ENCODE data around the gene ZNF496.
"Not testable (repeated sequence)": the region's sequence is repeated elsewhere in the genome, so short reads cannot be mapped to it uniquely, and the experiment has no call there.

The ZNF496 gene

GRCh38 chr1:247273013-247273412 is 58.7 kb downstream of the ZNF496 start:
- DNase-seq (ENCODE audit: extremely low spot score) = no peak
- CTCF ChIA-PET = no interaction called here
- no peak for TF ChIP-seq SUZ12 (IDR thresholded peaks at IDR 0.05)
- no peak for TF ChIP-seq FOXM1 (IDR thresholded peaks at IDR 0.05; ENCODE audit: borderline replicate concordance)
- no peak for TF ChIP-seq HDGF (IDR thresholded peaks at IDR 0.05; ENCODE audit: borderline replicate concordance)
- no peak for TF ChIP-seq SP1 (IDR thresholded peaks at IDR 0.05)
- TF ChIP-seq ZNF384 (IDR thresholded peaks at IDR 0.05) = no peak
- no peak for TF ChIP-seq PKNOX1 (IDR thresholded peaks at IDR 0.05)
- no peak for TF ChIP-seq CTBP1 (IDR thresholded peaks at IDR 0.05; ENCODE audit: borderline replicate concordance)
- TF ChIP-seq LEF1 (IDR thresholded peaks at IDR 0.05; ENCODE audit: borderline replicate concordance) = no peak
- no peak for TF ChIP-seq ARNT (IDR thresholded peaks at IDR 0.05)
- TF ChIP-seq L3MBTL2 (conservative IDR thresholded peaks at IDR 0.05) = no peak
- TF ChIP-seq NFRKB (IDR thresholded peaks at IDR 0.05) = no peak
- no peak for TF ChIP-seq FOXK2 (IDR thresholded peaks at IDR 0.05)
- TF ChIP-seq TARDBP (IDR thresholded peaks at IDR 0.05) = no peak
- TF ChIP-seq ELF4 (IDR thresholded peaks at IDR 0.05) = no peak
- TF ChIP-seq FOXA1 (IDR thresholded peaks at IDR 0.05) = no peak
- no peak for TF ChIP-seq BHLHE40 (IDR thresholded peaks at IDR 0.05; ENCODE audit: borderline replicate concordance)
- POLR2A ChIA-PET = no interaction called here

GRCh38 chr1:247270003-247270402 is 61.7 kb downstream of the ZNF496 start:
- no peak for DNase-seq (ENCODE audit: extremely low spot score)
- CTCF ChIA-PET = no interaction called here
- TF ChIP-seq HDGF (IDR thresholded peaks at IDR 0.05; ENCODE audit: borderline replicate concordance) = no peak
- POLR2A ChIA-PET = no interaction called here

- ChIA-PET CTCF (no interaction called here), POLR2A (no interaction called here)
These were observed 62.5 kb downstream of the ZNF496 start for GRCh38 chr1:247269133-247269532.

GRCh38 chr1:247268390-247269045 is 63.1 kb downstream of the ZNF496 start:
- ChIA-PET POLR2A (no interaction called here), CTCF (no interaction called here)
- TF ChIP-seq HDGF (IDR thresholded peaks at IDR 0.05; ENCODE audit: borderline replicate concordance) = no peak
- TF ChIP-seq ARNT (IDR thresholded peaks at IDR 0.05) = no peak
- no peak for TF ChIP-seq NFRKB (IDR thresholded peaks at IDR 0.05)
- TF ChIP-seq ELF4 (IDR thresholded peaks at IDR 0.05) = no peak
- TF ChIP-seq SP1 (IDR thresholded peaks at IDR 0.05) = no peak
- TF ChIP-seq ZNF384 (IDR thresholded peaks at IDR 0.05) = no peak
- no peak for TF ChIP-seq SUZ12 (IDR thresholded peaks at IDR 0.05)
- no peak for TF ChIP-seq TARDBP (IDR thresholded peaks at IDR 0.05)
- DNase-seq (ENCODE audit: extremely low spot score) = no peak

More at GRCh38 chr1:247269133-247269532, 62.5 kb downstream of the ZNF496 start:
- TF ChIP-seq FOXM1 (IDR thresholded peaks at IDR 0.05; ENCODE audit: borderline replicate concordance) (no peak), BHLHE40 (IDR thresholded peaks at IDR 0.05; ENCODE audit: borderline replicate concordance) (no peak), FOXK2 (IDR thresholded peaks at IDR 0.05) (no peak), NFRKB (IDR thresholded peaks at IDR 0.05) (no peak), ZNF384 (IDR thresholded peaks at IDR 0.05) (no peak), LEF1 (IDR thresholded peaks at IDR 0.05; ENCODE audit: borderline replicate concordance) (no peak), CTBP1 (IDR thresholded peaks at IDR 0.05; ENCODE audit: borderline replicate concordance) (no peak), SP1 (IDR thresholded peaks at IDR 0.05) (no peak), ELF4 (IDR thresholded peaks at IDR 0.05) (no peak), PKNOX1 (IDR thresholded peaks at IDR 0.05) (no peak), HDGF (IDR thresholded peaks at IDR 0.05; ENCODE audit: borderline replicate concordance) (no peak), FOXA1 (IDR thresholded peaks at IDR 0.05) (no peak), TARDBP (IDR thresholded peaks at IDR 0.05) (no peak), L3MBTL2 (conservative IDR thresholded peaks at IDR 0.05) (no peak), SUZ12 (IDR thresholded peaks at IDR 0.05) (no peak), ARNT (IDR thresholded peaks at IDR 0.05) (no peak)
- no peak for DNase-seq (ENCODE audit: extremely low spot score)

GRCh38 chr1:247266053-247266452 is 65.6 kb downstream of the ZNF496 start:
- CTCF ChIA-PET = no interaction called here
- TF ChIP-seq NFRKB (IDR thresholded peaks at IDR 0.05) (no peak), FOXM1 (IDR thresholded peaks at IDR 0.05; ENCODE audit: borderline replicate concordance) (no peak), FOXK2 (IDR thresholded peaks at IDR 0.05) (no peak), FOXA1 (IDR thresholded peaks at IDR 0.05) (no peak), SP1 (IDR thresholded peaks at IDR 0.05) (no peak), CTBP1 (IDR thresholded peaks at IDR 0.05; ENCODE audit: borderline replicate concordance) (no peak), ARNT (IDR thresholded peaks at IDR 0.05) (no peak), LEF1 (IDR thresholded peaks at IDR 0.05; ENCODE audit: borderline replicate concordance) (no peak), TARDBP (IDR thresholded peaks at IDR 0.05) (no peak), SUZ12 (IDR thresholded peaks at IDR 0.05) (no peak), ELF4 (IDR thresholded peaks at IDR 0.05) (no peak), L3MBTL2 (conservative IDR thresholded peaks at IDR 0.05) (no peak), HDGF (IDR thresholded peaks at IDR 0.05; ENCODE audit: borderline replicate concordance) (no peak), ZNF384 (IDR thresholded peaks at IDR 0.05) (no peak), BHLHE40 (IDR thresholded peaks at IDR 0.05; ENCODE audit: borderline replicate concordance) (no peak), PKNOX1 (IDR thresholded peaks at IDR 0.05) (no peak)
- POLR2A ChIA-PET = no interaction called here
- no peak for DNase-seq (ENCODE audit: extremely low spot score)

GRCh38 chr1:247255772-247256171 is 75.9 kb downstream of the ZNF496 start, which contains the start of gene VN1R5:
Gene VN1R5, plus strand, starts transcription at chr1:247256072.
- POLR2A ChIA-PET = not testable (repeated sequence)

More at GRCh38 chr1:247255772-247256171, 75.9 kb downstream of the ZNF496 start, which contains the start of gene VN1R5:
- DNase-seq (ENCODE audit: extremely low spot score); CTCF ChIA-PET: not testable (repeated sequence)
